ENCODE results near the gene PTPN4. TPM values are rescaled to one million over a fixed set of nuclear protein-coding genes. Genes with fewer than 3 reads are reported as not detected.

The PTPN4 gene
- total and polyA plus RNA-seq, 2 donors (not counting 3 experiments of a cell fraction or from before 2014, with no cell fraction given) = 6.8 to 29.6 TPM

- CTCF ChIA-PET = no interaction called here
- Histone ChIP-seq H4K20me1 (replicated peaks; ENCODE audit: control insufficient read depth, extremely low read depth, insufficient read depth, low read length) (no peaks in the 10 kb centered on the region), H3K9me1 (replicated peaks; ENCODE audit: control insufficient read depth, extremely low read depth, insufficient read depth, low read length) (no peaks in the 10 kb centered on the region), H3K4me3 (replicated peaks in 1 of 3; ENCODE audit: insufficient read depth in 1 of 3, low read depth in 1 of 3, low read length in 3 of 3) (no peak overlapping the region), H2AFZ (ENCODE audit: low read depth, low read length) (no peak overlapping the region), H3K9ac (replicated peaks; ENCODE audit: extremely low read depth, insufficient read depth, low read length) (no peak overlapping the region), H3K27ac (ENCODE audit: insufficient read depth, low read depth, low read length) (no peak overlapping the region), H3K4me2 (ENCODE audit: insufficient read depth, low read length) (no peak overlapping the region), H3K4me1 (ENCODE audit: control insufficient read depth, extremely low read depth, insufficient read depth, low read length) (peaks cover 16% of the 10 kb centered on the region), H3K9me3 (replicated peaks; ENCODE audit: control insufficient read depth, insufficient read depth, low read length) (no peaks in the 10 kb centered on the region), H3K36me3 (ENCODE audit: control insufficient read depth in 2 of 2, extremely low read depth in 1 of 2, insufficient read depth in 2 of 2, low read length in 2 of 2) (no peaks in the 10 kb centered on the region), H3K79me2 (ENCODE audit: control insufficient read depth, insufficient read depth, low read length) (peaks cover 5% of the 10 kb centered on the region), H3K27me3 (ENCODE audit: control insufficient read depth in 2 of 2, insufficient read depth in 2 of 2, low read length in 2 of 2) (no peaks in the 10 kb centered on the region)
- intact Hi-C loops (cut with micrococcal nuclease) = no loop called here
- no peak for TF ChIP-seq JUN (IDR thresholded peaks at IDR 0.05; ENCODE audit: borderline replicate concordance, insufficient read depth, insufficient read length, low read depth)
- TF ChIP-seq GATA2 (IDR thresholded peaks at IDR 0.05; ENCODE audit: insufficient read depth, insufficient read length, low read depth, low read length) = no peak
- no peak for TF ChIP-seq MYC (IDR thresholded peaks at IDR 0.05; ENCODE audit: low read depth, low read length)
- no TSS peak for BruUV-seq (replicated peaks)
- POLR2A ChIA-PET = no interaction called here
- no peak for DNase-seq (ENCODE audit: low read depth, low spot score)
- dilution Hi-C loops (cut with MboI; ENCODE audit: extremely low pct_ligation_motif_present, low sequenced_read_pairs) = no loop called here
- FAIRE-seq = no peak
Measured at GRCh38 chr2:119814216-119814615, 54.5 kb downstream of the PTPN4 start.

- no peaks in the 10 kb centered on the region for H3K9me3 ChIP-seq (replicated peaks; ENCODE audit: control insufficient read depth, insufficient read depth, low read length)
- H2AFZ ChIP-seq (ENCODE audit: low read depth, low read length) = no peak overlapping the region
- H3K27ac ChIP-seq (ENCODE audit: insufficient read depth, low read depth, low read length) = no peak overlapping the region
- TF ChIP-seq EZH2 (IDR thresholded peaks at IDR 0.05; ENCODE audit: borderline replicate concordance, low read depth, low read length, severe bottlenecking) (no peak), FOS (IDR thresholded peaks at IDR 0.05; ENCODE audit: borderline replicate concordance, insufficient read depth, low read length) (no peak)
- POLR2A ChIA-PET = no interaction called here
- peaks cover 5% of the 10 kb centered on the region for H3K79me2 ChIP-seq (ENCODE audit: control insufficient read depth, insufficient read depth, low read length)
- no peaks in the 10 kb centered on the region for H3K36me3 ChIP-seq (ENCODE audit: control insufficient read depth in 2 of 2, extremely low read depth in 1 of 2, insufficient read depth in 2 of 2, low read length in 2 of 2)
- CTCF ChIA-PET = interaction anchor here (4.0 to 8.6 kb wide), 2 partner anchors 64 to 115 kb away, joined by 36 to 186 read pairs; no protein-coding TSS in a partner anchor
- intact Hi-C loops (cut with micrococcal nuclease) (no loop called here), dilution Hi-C loops (cut with MboI; ENCODE audit: extremely low pct_ligation_motif_present, low sequenced_read_pairs) (no loop called here)
- peaks cover 34% of the 10 kb centered on the region for H3K4me1 ChIP-seq (ENCODE audit: control insufficient read depth, extremely low read depth, insufficient read depth, low read length)
- H3K9me1 ChIP-seq (replicated peaks; ENCODE audit: control insufficient read depth, extremely low read depth, insufficient read depth, low read length) = no peaks in the 10 kb centered on the region
- FAIRE-seq (no peak), DNase-seq (ENCODE audit: low read depth, low spot score) (no peak)
- H3K27me3 ChIP-seq (ENCODE audit: control insufficient read depth in 2 of 2, insufficient read depth in 2 of 2, low read length in 2 of 2) = no peaks in the 10 kb centered on the region
- no peaks in the 10 kb centered on the region for H4K20me1 ChIP-seq (replicated peaks; ENCODE audit: control insufficient read depth, extremely low read depth, insufficient read depth, low read length)
- no TSS peak for BruUV-seq (replicated peaks)
- no peak overlapping the region for H3K4me3 ChIP-seq (replicated peaks in 1 of 3; ENCODE audit: insufficient read depth in 1 of 3, low read depth in 1 of 3, low read length in 3 of 3)
- no peak overlapping the region for H3K9ac ChIP-seq (replicated peaks; ENCODE audit: extremely low read depth, insufficient read depth, low read length)
- no peak overlapping the region for H3K4me2 ChIP-seq (ENCODE audit: insufficient read depth, low read length)
Measured at GRCh38 chr2:119818792-119819191, 59.1 kb downstream of the PTPN4 start.
